GM10847 (cell line): ENCODE data around the gene SLN.

ENCODE experiments used
- POLR2A ChIP-seq: IDR thresholded peaks from 2 replicates; pipeline ENCODE4 v1.6.1; 2011; ENCODE audit not compliant: insufficient read length; ENCODE audit errors: extremely low read depth

SLN gene

DNA sequence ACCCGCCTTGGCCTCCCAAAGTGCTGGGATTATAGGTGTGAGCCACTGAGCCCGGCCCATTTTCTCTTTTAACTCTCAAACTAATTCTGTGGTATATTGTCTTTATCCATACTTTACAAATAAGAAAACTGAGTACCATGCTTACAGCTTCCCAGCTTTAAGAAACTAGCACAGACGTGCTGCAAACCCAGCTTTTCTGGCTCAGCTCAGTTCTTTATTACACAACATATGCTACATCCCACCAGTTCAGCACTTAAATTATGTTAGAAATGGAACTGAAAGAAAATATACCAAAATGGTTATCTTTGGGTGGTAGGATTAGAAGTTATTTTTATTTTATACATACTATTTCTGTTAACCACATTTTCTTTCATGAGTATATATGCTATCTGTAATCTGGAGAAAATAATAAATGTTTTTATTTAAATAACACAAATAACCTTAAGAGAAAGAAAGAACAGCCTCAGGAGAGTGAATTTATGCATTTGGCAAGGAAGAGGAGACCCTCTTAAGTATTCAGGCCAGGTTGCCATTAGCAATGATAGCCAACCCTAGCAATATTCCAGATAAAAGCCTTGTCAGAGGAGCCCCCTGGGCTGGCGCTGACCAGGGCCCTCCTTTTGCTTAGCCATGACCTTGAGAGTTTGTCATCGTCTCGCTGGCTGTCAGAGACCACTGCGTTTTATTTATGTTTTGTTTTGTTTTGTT lies 33.8 kb downstream of the SLN start:
- no peak for TF ChIP-seq POLR2A

DNA sequence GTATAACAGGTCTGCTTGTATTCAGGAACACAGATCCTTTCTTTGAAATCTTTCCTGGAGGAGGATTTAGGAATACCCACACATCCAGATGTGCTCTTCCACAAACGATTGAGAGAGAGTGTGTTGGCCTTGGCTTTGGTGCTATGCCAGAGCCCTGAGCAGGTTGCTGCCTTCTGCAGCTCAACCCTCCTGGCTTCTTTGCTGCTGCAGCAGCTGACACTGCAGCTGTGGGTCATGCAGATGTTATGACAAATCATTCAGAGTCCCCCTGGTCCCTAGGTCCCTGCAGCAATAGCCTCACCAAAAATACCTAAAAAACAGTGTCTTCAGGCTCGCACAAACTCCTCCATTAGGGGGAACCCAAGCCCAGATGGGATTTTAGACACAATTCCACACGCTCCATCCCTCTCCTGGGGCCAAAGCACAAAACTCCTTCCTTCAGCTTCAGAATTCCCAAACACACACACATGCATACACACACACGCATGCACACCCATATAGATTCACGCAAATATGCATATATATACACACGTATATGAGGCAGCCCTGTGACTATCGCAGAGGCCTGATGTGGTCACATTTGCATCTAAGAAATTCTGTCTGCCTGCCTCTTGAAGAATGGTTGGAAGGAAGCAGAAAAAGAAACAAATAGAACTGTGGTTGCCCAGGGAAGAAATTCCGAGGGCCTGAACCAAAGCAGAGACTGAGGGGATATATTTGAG lies 35.4 kb downstream of the SLN start:
- no peak for TF ChIP-seq POLR2A

DNA sequence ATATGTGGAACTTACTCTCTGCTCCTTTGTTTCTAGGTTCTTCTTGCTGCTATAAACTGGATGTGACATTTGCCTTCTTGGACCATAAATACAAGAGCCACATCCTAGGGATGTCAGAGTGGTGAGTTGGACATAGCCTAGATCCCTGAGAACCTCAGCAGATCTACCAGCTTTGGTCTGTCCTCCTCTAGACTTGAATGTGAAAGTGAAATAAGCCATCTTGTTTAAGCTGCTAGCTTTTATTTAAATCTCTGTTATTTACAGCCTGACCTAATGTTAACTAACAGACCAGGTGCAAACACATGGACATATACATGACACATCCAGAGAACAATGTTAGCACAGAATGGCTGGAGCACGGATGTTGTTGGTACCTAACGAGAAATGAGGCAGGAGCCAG lies 36.0 kb downstream of the SLN start:
- TF ChIP-seq POLR2A, result no peak

DNA sequence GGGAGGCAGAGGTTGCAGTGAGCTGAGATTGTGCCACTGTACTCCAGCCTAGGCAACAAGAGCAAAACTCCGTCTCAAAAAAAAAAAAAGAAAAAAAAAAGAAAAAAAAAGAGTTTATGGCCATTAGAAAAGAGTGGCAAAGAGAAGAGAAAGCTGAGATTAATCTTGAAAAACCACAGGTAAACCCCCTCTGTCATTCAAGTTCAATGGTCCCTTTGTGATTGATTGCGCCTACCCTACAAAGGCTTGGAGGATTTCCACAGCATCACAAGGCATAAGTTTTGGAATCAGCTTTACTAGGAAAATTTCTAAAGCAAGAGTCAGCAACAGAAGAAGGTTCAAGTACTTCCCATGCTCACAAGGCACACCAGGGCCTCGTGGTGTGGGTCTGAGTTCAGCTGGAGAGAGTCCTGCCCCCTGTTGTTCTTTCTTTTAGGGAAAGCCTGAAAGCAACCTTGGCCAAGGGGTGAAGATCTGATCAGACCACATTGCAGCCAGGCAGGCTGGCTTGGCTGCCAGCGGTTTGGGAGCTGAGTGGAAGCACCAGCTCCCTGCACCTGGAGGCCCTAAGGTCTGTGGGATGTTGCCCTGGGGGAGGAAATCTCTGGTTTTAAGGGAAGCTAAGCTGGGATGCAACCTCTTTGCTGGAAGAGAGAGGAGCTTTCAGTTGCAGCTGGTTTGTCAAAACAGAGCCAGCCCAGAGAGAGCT lies 41.8 kb downstream of the SLN start:
- no peak for TF ChIP-seq POLR2A

DNA sequence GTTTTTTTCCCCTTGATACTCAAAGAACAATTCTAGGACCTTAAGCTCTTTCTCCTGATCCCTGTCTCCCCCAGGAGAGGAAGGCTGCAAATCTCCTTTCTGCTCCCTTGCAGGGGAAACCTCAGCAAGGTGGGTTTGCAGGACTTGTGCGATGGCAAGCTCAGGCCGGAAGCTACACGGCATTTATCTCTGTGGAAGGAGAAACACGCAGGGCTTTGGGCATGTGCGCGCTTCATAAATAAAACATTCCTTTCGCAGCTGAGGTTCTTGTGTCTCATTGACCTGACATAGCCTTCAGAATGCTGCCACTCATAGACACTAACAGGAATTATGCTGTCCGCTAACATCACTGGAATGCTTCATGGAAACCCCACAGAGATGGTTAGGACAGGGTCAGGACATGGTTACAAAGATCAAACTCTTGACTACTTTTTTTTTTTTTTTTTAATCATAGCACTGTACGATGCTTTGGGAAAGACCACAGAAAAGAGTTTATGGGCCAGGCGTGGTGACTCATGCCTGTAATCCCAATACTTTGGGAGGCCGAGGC lies 42.6 kb downstream of the SLN start:
- no peak for TF ChIP-seq POLR2A

DNA sequence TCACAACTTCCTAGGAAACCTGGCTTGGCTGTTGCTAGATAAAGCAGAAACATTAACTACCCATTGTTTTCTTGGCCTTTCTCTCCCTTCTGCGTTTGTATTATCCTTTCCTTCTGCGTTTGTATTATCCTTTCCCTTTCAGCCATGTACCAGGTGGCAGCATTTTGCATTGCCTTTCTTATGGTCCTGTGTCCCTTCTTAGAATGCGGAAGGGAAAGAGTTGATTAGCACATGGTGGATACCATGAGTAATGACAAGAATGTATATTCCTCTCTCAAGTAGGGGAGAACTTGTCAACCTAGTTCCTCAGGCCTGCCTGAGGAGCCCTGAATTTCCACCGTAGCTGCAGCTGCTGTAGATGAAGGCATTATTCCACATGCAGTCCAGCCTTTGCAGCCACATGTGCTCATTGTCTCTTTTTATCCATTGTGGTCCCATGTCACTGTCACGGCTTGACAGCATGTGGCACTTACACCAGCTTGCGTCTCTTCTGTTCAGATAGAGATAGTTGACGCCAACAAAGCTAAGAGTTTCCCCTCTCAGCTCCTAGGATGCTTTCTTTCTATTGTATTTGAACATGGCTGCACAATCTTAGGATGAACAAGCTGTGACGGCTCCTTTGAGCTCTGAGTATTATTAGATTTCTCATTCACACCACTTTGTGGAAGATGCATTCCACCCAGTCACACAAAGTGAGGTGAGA lies 44.8 kb downstream of the SLN start:
- TF ChIP-seq POLR2A, result no peak

DNA sequence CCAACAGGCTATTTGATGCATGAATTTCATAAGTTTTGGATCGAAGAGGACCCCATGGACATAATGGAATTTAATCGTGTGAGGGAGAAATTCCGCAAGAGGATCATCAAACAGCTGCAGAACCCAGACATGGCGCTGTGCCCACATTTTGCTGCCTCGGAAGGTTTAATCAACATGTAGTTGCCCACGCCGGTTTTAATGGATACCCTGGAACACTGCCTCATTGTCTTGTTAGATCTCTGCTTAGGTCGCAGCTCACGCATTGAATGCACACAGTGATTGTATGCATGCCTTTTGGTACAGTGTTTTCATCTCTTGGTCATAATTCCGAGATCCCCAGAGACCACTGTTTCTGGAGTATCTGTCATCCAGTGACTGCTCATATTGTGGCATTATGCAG lies 46.8 kb downstream of the SLN start:
- no peak for TF ChIP-seq POLR2A

DNA sequence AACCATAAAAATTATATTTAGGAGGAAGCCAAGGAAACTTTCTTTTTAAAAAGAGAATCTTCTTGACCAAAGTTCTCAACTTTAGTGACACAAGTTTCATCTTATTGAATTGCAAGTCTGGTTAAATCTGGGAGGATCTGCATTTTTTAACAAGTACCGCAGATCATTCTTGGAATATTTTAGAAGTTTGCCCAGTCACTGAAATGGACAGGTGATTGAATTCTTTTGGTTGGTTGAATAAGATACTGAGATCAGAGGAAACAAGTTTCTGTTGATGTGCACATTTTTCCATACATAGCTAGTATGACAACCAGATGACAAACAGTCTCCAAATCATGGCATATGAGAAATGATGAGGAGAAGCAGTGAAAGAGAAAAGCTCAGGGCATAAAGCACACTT lies 50.2 kb downstream of the SLN start:
- no peak for TF ChIP-seq POLR2A

DNA sequence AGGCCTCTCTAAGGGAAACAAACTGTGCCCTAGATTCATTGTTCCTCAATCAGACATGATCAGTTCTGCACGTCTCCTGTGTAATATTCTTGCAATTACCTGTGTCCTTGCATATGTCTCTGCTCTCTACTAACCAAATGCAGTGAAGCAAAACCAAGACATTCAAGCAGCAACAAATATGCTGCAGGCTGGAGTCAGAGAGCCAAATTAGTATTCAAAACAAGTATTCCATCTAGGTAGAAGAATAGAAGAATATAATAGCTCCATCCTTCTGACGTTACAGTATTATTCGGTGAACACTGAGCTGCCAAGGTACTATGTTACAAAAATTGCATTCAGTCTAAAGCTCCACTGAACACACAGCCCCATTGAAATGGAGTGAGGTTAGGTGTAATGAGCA lies 51.8 kb downstream of the SLN start:
- TF ChIP-seq POLR2A, result no peak

DNA sequence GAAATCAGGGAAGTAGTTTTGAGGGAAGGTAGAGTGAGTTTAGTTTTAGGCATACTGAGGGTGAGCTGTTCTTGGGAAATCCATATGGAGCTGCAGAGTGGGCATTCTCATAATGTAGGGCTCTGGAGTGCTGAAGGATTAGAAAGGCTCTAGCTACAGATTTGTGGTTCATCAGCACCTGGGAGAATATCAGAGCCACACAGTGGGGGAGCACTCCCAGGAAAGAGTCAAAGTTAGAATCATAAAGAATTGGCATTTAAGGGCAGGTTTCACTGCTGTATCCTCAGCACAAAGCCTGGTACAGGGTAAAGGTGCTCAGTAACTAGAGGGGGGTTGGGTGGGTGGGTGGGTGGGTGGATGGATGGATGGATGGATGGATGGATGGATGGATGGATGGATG lies 52.5 kb downstream of the SLN start:
- TF ChIP-seq POLR2A, result no peak
